ENCODE results near the gene RHBG.

- TF ChIP-seq CTCF (IDR thresholded peaks at IDR 0.05; ENCODE audit: poor library complexity) (no peak), EZH2 (IDR thresholded peaks at IDR 0.05; ENCODE audit: borderline replicate concordance) (no peak)
Measured at GRCh38 chr1:156371553-156372264, 2.7 kb downstream of the RHBG start.

All from hepatocyte (in vitro differentiated cells).